MM.1S (cell line): ENCODE results near the gene HS2ST1.

ENCODE experiments used
- CTCF ChIP-seq: fragments of 300-600 bp; sonication (generic); IDR thresholded peaks from 2 replicates; pipeline ENCODE4 v1.5.1; 2016; ENCODE audit warnings: antibody characterized with exemption, low read length, mixed read lengths
- EZH2 ChIP-seq: fragments of 300-600 bp; sonication (generic); optimal IDR thresholded peaks from 2 replicates; pipeline ENCODE3; 2017; ENCODE audit warnings: low read depth, mild to moderate bottlenecking, antibody characterized with exemption, low read length, mixed read lengths
- EZH2phosphoT487 ChIP-seq: fragments of 300-600 bp; sonication (generic); IDR thresholded peaks from 2 replicates; pipeline ENCODE4 v1.6.1; 2018; ENCODE audit warnings: antibody characterized with exemption, low read length

GRCh38 chr1:87062687-87063086 is 148.3 kb downstream of the HS2ST1 start:
- TF ChIP-seq CTCF (no peak), EZH2phosphoT487 (no peak), EZH2 (no peak)
